Effector CD4-positive, alpha-beta T cell (primary cell): ENCODE results near the gene KLK7. TPM values are rescaled to one million over a fixed set of nuclear protein-coding genes. Genes with fewer than 3 reads are reported as not detected.
A peak's percentile ranks its signal among the peaks of the same experiment; 100 is the strongest.

ENCODE experiments used
- DNase-seq: peaks from one replicate; pipeline ENCODE4 v3.0.0-alpha.2; 2020
- total RNA-seq: gene quantifications from one replicate; lab custom pipeline; 2026; lab: John Stamatoyannopoulos, UW

Gene KLK7
- not detected for total RNA-seq

- DNase-seq = no peak
Measured at GRCh38 chr19:50983625-50984292, at the start of gene KLK7. Gene KLK7, minus strand, starts transcription at chr19:50983917. Its CDS starts 1,518 bp downstream, at chr19:50982399.

- DNase-seq = no peak
Measured at GRCh38 chr19:51031880-51032225, 48.1 kb upstream of the KLK7 start.

- DNase-seq = no peak
Measured at GRCh38 chr19:51031220-51031879, 47.6 kb upstream of the KLK7 start.

DNA sequence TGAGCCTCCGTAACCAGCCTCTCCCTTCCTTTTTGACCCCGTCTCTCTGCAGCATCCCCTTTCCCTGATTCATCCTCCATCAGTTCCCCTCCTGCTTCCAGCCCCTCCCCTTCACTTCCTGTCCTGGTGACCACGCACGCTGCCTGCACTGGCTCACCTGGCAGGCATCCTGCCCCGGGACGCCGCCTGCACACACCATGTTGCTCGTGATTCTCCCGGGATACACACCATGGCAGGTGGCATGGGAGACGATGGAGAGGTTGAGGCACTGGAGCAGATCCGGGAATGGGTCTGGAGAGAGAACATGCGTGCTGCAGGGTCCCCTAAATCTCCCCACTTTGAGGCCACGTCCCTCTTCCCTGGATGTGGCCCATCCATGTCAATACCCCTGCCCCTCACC lies 46.9 kb upstream of the KLK7 start:
- DNase-seq = no peak

DNA sequence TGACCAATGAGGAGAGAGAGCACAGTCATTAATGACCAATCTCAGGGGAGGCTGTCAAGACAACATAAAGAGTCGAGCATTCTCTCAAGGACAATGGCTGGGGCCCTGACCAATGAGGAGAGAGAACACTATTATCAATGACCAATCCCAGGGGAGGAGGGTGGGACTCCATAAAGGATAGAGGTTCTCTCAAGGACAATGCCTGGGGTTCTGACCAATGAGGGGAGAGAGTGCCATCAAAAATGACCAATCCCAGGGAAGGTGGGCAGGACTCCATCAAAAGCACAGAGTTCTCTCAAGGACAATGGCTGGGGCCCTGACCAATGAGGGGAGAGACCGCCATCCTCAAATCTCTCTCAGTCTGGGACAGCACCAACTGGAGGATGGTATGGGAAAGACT lies 46.0 kb upstream of the KLK7 start:
- DNase-seq = no peak

DNA sequence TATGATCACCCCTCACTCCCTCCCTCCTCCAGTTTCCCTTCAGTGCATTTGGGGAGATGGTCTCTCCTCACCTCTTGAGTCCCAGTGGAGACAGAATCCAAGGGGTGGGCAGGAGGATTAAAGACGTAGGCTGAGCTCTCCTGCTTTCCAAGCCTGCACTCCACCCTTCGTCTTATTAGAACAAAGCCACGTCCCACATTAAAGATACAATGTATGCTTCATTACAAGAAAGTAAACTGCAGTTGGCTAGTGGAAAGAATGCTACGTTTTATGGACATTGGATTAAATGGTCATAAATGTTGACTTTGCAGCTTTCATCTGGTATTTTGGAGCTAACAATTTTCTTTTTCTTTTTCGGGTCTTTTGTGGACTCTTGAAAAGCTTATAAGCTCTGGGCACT lies 44.2 kb upstream of the KLK7 start:
- DNase-seq = no peak

GRCh38 chr19:51027126-51027806 lies 43.5 kb upstream of the KLK7 start:
- no peak for DNase-seq

DNA sequence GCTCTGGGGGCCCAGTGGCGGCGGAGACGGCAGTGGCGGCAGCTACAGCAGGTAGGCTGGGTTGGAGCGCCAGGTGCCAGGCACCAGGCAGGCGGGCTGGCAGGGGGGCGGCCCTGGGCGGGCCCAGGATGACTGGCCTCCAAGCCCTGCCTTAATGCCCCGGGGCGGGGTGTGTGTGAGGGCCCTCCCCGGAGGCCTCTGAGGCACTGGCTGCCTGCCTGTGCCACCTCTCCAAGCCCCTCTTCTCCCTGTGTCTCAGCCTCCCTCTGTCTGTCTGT lies 42.8 kb upstream of the KLK7 start, which contains the start of gene KLK11:
TSS of gene KLK11 (minus strand) at position 63 of the 278 bp plus-strand sequence. CDS start 985 bp downstream, outside the sequence.
- DNase-seq = no peak

- DNase-seq = no peak
Measured at GRCh38 chr19:51025809-51026553, 42.3 kb upstream of the KLK7 start.

DNA sequence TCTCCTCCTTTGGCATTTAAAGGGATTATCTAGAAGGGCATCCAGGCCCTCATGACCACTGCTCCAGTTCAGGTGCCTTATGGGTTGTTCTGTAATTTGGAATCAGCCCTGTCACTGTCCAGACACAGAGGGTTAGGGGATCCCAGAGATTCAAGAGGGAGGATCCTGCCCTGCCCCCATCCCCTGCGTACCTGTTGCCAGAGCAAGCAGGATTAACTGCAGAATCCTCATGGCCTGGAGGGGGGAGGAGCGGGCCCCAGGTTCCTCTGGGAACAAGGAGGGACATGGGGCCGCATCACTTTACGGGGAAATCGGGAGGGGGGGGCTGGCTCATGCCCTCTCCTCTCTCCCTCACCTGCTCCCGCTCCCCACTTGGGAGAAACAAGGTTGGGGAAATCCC lies 41.7 kb upstream of the KLK7 start:
- DNase-seq = no peak

DNA sequence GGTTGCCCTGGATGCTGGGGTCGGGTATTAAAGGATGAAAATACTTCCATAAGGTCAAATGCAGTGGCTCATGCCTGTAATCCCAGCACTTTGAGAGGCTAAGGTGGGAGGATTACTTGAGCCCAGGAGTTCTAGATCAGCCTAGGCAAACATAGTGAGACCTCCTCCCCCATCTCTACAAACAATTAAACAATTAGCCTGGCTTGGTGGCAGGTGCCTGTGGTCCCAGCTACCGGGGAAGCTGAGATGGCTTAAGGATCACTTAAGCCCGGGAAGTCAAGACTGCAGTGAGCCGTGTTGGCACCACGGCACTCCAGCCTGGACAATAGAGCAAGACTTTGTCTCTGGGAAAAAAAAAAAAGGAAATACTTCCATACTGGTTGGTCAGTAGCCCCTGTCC lies 41.2 kb upstream of the KLK7 start:
- no peak for DNase-seq

DNA sequence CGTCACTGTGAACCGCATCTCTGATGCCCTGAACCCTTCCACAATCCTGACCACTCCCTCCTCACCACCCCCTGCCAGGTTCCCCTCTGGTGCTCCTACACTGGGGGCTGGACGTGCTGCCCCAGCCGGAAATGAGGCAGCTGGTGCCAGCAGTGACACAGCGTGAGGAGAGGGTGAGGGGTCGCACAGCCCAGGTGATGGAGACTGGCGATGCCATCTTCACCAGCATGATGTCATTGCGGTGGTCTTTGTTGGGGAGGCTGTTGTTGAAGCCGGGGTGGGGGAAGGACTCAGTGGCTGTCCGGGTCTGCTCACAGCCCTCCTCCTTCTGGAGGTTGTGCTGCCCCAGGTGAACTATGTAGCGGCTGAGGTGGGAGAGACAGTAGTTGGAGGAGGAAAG lies 40.2 kb upstream of the KLK7 start:
- DNase-seq = no peak

DNA sequence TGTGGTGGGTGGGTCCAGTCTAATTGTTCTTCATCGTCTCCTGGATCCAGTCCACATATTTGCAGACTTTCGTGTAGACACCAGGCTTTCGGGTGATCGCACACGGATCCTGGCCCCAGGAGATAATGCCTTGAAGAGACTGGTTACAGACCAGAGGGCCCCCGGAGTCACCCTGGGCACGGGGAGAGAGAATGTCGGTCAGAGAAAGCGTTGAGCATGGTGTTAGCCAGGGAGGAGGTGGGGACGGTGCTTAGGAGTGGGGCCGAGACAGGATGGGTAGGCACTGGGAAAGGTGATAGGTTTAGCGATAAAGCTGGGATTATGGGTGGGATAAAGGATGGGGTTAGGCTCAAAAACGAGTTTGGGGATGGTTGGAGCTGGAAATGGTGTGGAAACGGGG lies 38.8 kb upstream of the KLK7 start:
- DNase-seq = no peak

DNA sequence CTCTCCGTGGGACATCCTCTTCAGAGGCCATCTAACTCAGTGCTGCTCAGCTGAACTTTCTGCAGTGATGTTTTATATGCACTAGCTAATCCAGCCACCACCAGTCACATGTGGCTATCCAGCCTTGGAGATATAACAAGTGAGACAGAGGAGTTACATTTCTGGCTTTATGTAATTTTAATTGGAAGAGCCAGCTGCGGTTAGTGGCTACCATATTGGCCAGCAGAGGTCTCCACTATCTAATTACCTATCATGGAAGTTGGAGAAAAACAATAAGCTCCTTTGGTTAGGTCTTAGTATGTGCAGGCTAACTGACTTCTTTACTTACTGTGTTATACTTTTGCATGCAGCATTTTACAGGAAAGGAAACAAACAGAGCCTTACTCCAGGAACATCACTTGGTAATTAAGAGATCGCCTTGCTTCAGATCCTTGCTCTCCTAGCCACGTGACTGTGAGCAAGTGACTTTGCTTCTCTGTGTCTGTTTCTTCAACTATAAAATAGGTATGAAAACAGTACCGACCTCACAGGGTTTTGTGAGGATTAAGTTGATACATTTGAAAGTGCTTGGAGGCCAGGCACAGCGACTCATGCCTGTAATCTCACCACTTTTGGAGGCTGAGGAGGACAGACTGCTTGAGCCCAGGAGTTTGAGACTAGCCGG lies 37.4 kb upstream of the KLK7 start:
- no peak for DNase-seq

DNA sequence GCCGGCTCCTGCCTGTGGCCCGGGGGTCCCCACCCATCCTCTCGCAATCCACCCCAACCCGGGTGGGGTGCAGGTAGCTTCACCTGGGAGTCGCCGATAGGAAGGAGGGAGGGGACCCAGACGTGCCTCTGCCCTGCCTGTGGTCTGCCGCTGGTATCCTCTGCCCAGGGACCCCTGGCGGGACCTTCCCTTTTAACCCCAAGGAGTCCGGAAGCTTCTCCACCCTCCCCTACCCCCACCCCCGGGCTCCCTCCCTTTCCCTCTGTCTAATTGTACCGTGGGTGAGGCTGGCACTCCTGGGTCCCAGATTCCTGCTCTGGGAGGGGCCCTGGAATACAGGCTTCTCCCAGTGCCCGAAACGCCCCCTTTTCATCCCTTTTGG lies 35.8 kb upstream of the KLK7 start, which contains the start of gene KLK10:
TSS of gene KLK10 (minus strand) at position 166 of the 382 bp plus-strand sequence. CDS start 579 bp downstream, outside the sequence.
- no peak for DNase-seq

GRCh38 chr19:51018745-51019543 lies 35.2 kb upstream of the KLK7 start:
- no peak for DNase-seq

DNA sequence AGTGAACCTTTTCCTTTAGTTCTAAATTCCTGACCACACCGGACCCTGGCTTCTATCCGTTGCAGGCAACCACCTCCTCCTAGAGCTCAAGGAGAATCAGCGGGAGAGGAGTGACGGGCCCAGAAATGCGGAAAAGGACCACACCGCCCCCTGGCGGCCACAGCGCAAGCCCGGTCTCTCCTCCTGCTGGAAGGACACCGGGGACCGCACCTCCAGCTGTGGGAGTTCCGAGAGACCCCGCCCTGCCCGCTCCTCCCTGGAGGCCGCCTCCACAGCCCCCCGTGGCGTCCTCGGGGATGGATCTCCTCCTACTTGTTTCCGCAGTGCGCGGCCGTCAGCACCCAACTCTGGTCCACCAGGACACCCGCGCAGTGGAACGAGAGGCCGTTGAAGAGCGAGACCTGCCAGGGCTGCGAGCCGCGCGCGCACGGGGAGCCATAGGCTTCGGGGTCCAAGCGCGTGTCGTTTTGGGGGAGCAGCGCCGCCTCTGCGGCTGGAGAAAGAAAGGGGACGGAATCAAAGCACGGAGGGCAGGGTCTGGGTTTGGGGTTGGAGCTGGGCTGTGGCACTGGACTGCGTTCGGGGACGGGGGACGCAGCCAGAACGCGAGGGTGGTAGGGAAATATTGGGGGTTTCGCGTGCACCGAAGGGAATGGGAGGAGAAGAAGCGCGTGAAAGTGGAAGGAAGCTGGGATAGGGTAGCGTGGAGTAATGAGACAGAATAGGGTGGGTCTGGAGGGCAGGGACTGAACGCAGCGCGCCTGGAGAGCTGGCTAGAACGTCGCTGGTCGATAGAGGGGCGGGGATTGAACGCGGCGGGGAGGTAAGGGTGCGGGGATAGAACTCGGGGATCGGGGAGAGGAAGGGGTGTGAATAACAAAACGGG lies 33.3 kb upstream of the KLK7 start:
- peak; percentile 5 for DNase-seq

DNA sequence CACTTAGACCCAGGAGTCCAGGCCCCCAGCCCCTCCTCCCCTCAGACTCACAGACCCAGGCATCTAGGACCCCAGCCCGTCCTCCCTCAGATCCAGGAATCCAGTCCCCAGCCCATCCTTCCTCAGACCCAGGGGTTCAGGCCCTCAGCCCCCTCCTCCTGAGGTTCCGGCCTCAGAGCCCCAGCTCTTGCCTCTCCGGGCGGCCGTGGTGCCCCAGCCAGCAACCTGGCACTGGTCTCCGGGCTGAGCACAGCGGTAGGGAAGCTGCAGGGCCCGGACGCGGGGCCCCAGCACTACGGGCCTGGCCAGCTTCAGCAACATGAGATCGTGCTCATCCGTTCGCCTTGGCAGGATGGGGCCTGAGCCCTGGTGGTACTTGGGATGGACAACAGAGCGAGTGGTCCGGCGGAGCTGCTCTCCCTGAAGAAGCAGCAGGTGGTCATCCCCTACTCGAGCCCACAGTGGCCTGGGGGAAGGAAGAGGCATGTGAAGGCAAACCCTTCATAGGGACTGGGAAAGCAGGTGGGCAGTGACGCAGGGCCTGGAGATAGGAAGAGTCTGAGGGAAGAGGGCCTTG lies 32.1 kb upstream of the KLK7 start:
- DNase-seq = no peak

DNA sequence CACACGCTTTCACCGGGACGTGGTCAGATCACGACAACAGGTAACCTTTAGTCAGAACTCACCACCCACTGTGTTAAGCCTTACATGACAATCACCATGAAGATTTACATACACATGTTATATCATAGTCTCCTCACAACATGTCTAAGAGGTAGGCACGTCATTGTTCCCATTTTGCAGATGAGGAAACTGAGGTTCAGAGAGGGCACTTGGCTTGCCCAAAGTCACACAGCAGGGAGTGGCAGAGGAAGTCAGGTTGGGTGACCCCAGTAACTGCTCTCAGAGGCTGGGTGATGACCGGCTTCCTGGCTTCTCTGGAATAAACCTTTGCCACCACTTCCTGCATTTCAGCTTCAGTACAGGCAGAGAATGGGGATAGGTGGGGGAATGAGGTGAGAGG lies 30.5 kb upstream of the KLK7 start:
- no peak for DNase-seq

- no peak for DNase-seq
Measured at GRCh38 chr19:51012661-51013190, 29.0 kb upstream of the KLK7 start.
